Hematopoietic multipotent progenitor cell treated with erythropoietin and hydrocortisone succinate and interleukin-3 and kit ligand, for 17 days (in vitro differentiated cells): ENCODE results near the gene MAGOH.
"Not testable (repeated sequence)": the region's sequence is repeated elsewhere in the genome, so short reads cannot be mapped to it uniquely, and the experiment has no call there.

ENCODE experiments used
- DNase-seq: peaks from one replicate; pipeline ENCODE4 v3.0.0-alpha.2; 2015; ENCODE audit warnings: low spot score

Gene MAGOH

DNA sequence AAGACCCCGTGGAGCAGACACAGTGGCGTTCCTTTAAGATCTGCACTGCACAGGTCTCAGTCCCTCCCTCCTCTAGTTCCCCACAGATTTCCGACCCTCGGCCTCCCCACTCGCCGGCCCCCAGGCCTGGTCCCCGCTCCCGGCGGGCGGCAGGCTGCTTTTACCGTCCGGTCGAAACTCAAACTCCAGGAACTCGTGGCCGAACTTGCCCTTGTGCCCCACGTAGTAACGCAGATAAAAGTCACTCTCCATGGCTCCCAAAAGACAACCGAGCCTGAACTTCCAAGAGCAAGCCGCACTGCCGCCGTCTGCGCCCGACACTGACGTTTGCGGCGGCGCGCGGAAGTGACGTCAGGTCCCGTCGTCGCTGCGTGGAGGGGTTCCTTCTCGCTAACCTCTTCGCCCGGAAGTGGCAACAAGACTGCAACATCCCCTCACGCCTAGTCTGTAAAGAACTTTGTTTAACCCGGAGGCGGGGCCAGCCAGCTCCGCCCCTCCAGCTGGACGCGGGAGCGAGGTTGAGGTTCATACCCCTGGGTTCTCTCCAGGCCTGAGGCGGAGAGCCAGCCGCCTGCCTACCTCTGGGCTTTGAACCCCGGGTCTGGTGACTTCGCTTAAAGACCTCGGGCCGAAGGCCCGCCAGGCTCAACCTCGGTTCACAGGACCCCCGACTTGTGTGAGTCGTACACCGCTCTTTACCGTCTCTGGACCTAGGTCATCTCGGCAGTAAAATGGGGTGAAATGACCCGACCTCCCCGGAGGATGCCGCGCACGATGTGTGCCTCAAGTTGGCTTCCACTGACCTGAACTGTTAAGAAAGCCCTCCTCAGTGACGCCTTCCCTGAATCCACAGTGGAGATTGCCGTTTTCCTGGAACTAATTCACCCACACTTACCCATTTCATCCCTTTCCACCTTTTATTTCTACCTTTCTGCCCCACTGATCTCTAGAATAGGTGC, at the start of gene MAGOH:
TSS of gene MAGOH (minus strand) at position 322 of the 959 bp plus-strand sequence. CDS start at position 252, 70 bp downstream.
- DNase-seq: peak; percentile 89

DNA sequence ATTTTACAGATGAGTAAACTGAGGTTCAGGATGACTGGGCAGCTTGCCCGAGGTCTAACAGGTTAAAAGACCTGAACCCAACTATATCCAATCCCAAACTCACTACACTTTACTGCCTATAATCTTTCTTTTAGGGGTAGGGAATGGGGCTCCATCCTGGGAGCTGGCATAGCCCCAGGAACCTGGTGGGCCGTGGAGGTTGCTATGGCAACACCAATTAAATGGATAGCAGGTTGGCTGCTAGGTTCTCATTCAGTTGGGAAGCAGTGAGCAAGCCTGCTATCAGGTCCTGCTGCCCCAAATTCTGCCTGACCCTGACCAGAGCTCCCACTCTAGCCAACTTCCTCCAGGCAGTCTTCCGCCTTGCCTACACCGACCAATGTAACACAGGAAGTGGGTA, 48.6 kb upstream of the MAGOH start:
- DNase-seq: no peak

DNA sequence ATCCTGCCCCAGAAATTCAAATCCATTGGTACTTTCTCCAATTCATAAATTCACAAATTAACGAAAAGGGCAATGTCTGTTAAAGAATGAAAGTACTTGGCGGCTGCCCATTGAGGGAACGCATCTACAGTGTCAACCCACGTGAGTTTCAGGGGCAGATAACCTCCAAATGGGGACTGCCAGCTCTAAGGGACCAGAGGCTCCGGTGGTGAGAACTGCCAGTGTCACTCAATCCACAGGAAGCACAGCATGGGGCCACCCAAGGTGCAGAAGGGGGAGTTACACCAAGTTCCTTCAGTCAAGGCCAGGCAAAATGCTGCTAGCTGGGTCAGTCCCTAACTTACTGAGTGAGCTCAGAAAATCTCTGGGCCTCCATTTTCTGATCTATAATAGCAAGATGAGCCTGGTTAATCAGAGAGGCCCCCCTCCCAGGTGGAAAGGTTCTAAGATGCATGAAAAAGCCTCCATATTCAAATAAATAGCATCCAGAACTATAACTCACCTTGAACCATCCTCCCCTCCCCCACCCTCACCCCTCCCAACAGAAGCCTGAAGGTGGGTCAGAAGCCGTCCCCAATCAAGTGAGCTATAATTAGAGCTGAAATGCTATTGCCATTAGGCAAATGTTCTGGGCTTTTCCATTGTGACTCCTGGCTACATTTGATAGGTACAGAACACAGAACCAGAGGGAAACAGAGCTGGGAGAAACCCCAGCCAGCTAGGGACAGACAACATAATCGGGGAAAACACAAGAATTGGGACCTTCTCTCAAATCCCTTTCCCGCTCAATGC, 47.8 kb upstream of the MAGOH start:
- no peak for DNase-seq

DNA sequence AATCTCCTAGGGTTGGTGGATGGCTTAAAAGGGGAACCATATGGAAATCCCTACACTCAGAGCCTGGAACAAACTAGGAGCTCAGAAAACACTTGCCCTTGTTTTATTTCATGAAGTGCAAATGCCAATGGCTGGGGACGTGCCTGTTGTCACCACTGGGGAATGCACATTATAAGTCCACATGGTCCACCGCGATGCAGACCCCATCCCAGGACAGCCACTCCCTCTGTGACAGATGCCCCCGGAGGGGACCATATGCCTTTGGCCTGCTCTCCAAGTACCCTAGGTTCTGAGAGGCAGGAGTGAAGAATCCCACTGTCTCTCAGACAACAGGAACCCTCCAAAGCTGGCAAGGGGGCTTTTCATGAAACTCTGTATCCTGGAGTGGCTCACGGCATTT, 47.2 kb upstream of the MAGOH start:
- DNase-seq: no peak

DNA sequence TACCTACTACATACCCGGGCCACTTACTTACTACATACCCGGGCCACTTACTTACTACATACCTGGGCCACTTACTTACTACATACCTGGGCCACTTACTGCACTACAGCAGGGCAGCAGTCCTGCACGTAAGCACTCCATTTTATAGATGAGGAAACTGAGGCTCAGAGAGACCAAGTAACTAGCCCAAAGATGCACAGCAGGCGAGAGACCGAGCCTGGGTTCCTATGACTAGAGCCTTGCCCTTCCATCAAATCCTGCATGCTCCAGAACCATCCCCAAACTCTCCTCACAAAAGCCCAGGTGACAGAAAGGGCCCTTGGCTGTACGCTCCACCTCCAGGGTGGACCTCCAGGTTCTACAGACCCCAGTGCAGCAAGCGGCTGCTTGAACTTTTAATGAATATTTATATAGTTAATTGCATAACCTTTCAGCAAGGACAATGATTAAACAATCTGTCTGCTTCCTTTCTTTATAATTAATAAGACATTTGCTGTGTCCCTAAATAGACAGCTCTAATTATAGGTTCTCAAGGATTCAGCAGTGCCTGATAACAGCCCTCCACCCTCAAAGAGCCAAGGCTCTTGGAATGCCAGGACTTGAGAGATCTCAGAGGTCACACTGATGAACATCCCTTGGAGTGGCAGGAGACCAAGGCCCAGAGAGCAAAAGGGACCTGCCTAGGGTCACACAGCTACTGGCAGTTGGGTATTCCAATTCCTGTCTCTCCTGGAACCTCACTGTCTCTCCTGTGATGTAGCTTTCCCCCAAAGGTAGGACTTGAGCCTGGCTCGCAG, 46.1 kb upstream of the MAGOH start:
- no peak for DNase-seq

DNA sequence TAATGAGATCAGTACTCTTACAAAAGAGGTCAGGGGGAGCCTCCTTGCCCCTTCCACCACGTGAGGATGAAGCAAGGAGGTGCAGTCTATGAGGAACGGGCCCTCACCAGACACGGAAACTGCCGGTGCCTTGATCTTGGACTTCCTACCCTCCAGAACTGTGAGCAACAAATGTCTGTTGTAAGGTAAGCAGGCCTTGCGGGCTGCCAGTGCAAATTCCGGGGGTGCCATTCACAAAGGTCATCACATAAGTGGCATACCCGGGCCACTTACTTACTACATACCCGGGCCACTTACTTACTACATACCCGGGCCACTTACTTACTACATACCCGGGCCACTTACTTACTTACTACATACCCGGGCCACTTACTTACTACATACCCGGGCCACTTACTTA, 44.8 kb upstream of the MAGOH start:
- not testable (repeated sequence) for DNase-seq

DNA sequence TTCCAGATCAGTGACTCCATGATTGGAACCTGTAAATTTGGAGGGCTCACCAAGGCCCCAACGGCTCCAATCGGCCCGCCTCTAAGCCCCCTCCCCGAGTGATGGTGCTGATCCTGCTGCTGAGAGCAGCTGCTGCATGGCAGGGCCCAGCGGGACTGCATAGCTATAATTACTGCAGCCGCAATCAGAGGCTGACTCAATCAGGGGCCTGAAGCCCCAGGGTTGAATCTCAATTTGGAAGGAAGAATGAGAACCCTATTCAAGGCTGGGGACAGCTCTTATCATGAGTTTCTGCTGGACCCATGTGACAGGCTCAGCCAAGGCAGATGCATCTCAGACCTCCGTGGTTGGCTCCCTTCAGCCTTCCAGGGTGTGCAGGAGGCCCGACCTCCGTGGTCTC, 42.8 kb upstream of the MAGOH start:
- DNase-seq: no peak

DNA sequence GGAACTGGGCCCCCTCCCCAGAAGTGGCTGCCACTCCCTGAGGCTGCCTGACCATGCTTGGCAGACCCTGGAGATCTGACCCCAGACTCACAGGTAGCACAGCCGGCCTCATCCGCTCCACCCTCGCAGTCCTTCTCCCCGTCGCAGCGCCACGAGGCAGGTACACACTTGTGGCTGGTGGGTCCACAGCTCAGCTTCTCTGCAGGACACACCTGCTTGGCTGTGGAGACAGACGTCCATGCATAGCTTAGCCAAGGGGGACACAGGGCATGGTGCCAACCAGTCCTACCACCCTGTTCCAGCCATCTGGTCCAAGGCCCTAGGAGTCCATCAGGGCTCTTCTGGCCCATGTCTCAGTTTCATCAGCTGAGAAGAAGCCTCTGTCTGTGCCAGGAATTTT, 42.2 kb upstream of the MAGOH start:
- no peak for DNase-seq

DNA sequence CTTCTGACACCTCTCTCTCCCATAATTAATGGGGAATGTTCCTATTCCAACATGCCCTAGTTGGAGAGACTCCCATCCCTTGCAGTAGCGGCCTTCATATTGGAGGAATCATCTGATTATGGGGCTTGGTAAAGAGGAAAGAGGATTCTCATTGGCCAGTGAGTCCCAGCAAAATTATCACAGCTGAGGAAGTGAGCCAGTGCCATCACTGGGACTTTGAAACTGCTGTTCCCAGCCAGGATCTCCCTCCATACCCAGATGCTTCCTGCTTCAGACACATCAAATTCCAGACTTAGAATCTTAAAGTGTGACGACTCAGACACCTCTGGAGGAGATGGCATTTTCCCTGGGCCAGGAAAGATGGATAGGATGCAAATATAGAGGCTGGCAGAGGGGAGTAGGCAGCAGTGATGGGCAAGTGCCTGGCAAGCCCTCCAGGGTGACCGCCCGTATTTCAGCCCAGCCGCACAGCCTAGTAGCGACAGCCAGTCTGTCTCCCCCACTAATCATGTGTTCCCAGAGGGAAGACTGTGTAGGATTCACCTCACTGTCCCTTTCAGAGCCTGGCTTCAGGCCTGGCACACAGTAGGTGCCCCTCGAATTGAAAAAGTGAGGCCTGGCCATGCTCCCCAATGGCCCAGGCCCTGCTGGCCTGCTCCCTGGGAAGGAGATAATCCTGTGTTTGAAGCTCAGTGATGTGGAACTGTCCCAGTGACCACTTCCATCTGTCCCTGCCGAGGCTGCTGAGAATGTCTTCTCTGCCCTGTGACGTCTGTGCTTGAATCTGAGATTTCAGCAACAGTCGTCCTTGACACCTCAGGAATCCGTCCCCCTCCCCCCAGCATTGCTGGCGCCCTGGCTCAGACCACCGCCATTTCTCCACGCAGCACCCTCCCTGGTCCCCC, 41.2 kb upstream of the MAGOH start:
- DNase-seq: no peak

DNA sequence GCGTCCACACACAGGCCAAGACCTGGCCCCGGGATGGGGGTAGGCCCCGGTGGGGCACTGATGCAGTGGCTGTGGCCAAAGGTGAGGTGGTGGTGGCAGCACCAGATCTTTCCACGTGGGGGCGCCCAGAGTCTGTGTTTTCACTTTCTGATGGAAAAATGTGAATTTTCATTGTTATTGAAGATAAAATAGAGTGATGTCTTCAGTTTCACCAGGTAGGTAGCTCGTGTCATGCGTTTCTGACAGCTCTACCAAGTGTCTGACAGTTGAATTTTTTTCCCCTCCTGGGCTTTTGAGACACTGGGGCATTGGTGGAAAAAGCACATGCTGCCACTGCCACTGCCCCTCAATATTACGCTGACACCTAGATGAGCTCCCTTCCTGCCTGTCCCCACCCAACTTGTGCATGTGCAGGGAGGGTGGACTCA, 40.0 kb upstream of the MAGOH start:
- peak; percentile 50 for DNase-seq

DNA sequence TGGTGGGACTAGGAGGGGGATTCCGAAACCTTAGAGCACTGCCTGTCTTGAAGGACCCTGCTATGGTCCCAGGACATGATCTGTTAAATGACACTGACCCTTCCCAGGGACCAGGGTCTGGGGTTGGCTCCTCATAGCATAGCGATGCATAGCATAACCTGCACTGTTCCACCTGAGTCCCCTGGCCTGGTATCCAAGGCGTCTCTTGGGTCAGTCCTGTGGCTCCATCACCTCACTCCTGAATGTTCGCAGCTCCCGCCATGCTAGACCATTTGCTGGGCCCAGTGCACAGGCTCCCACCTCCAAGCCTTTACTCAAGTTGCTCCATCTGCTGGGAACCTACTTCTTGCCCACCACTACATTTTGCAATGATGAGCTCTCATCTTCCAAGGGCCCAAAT, 39.0 kb upstream of the MAGOH start:
- no peak for DNase-seq

DNA sequence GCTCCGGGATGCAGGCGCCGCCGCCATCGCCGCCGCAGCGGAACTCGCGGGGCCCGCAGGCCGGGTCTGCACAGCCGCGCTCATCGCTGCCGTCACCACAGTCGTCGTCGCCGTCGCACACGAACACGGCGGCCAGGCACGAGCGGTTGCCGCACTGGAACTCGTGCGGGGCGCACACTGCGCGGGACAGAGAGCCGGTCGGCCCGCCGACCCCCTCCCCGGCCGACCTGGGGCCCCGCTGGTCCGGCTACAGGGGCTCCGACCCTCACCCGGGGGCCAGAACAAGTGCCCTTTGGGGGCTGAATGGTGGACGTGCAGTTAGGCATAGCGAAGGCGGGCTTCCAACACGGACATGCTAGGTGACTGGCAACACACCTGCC, 38.6 kb upstream of the MAGOH start:
- no peak for DNase-seq

DNA sequence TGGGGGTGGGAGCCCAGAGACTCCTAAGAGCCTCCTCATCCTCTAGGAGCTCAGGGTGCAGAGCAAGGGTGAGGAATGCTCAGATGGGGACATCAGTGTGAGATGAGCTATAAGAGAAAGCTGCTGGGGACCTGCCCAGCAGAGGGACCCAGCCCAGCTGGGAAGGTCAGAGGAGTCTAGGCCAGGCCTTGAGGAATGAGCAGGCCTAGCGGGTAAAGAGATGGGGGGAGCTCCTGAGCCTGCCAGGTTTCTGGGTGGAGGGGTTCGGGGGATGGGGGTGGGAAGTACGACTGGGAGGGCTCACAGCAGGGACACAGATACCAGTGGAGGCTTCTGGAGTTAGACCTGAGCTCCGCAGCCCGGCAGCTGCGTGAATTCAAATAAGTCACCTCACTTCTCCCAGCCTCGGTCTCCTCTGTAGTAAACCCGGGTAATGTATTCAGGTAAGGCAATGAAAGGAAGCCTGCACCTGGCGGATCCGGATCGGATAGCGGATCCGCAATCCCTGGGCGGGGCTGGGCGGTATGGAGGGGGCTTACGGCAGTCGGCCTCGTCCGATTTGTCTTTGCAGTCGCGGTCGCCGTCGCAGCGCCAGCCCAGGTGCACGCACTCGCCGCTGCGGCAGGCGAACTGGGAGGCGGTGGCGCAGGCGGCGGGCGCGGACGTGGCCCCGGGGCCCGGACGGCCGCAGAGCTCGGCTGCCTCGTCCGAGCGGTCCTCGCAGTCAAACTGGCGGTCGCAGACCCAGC, 38.0 kb upstream of the MAGOH start:
- DNase-seq: no peak

DNA sequence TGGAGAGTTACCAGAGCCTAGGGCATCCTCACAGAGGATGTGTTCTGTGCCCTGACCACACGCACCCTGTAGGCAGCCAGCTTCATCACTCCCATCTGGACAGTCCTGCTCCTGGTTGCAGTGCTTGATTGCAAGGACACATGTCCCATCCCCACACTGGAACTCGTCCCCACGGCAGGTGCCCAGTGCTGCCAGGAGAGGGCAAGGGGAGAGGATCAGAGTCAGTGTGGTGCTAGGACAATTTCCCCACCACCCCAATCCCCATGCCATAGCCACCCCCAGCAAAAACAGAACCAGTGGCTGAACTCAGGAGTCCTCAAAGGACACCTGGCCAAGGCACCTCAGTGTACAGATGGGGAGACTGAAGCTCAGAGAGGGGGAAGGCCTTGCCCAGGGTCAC, 37.2 kb upstream of the MAGOH start:
- DNase-seq: no peak

DNA sequence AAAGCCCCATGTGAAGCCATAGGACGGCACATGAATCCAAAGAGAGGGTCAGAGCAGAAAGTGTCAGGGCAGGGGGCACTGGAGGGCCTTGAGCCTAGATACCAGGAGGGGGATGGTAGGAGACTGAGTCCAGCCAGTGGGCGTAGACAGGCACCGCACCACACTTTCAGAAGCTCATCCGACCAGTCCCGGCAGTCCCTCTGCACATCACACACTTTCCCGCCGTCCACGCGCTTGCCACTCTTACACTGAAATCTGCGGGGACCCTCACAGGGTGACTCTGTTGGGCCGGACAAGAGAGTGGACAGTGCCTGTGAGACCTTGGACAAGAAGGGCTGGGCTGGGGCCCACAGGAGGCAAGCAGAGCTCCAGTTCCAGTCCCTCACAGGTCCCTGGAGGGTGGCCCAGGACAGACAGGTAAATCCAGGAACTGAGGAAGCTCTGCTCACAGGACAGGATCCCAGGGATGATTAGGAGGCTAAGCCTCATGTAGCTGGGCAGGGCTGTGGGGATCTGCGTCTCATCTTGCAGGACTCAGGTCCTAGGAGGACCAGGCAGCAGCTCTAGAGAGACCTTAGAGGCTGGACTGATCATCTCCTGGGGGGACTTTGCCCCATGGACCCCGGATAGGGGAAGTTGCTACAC, 36.3 kb upstream of the MAGOH start:
- DNase-seq: no peak

DNA sequence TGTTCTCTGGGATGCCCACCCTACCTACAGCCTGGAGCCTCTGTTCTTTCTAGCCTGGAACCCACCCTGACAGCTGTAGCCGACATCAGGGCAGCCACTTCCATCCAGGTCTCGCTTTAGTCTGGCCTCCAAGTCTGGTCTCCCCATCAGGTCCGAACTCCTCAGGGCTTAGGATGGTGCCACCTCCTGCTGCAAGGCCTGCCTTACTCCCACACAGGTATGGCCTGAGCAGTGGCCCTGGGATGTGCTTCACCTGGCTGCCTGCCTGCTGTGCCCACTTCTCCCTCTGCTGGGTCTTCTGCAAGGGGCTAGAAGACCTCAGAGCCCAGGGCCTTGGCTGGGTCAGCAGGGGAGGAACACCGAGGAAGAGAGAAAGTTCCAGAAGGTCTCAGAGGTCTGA, 35.7 kb upstream of the MAGOH start:
- no peak for DNase-seq

DNA sequence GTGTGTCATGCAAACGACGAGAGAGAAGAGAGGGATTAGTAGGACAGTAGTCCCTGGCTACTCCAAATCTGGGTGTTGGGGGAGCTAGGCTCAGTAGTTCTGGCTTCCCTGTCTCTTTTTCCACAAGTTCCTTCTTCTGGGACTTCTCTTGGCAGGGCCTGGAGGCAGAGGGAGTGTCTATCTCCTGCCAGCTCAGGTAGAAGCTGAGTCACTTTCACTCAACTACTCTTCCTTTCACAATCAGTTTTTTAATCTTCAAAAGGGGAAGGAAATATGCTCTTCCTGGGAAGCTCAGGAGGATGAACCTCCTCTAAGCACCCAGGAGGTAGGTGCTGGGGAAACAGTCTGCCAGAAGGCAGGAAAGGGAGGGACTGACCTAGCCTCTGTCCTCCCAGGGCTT, 35.2 kb upstream of the MAGOH start:
- DNase-seq: no peak

DNA sequence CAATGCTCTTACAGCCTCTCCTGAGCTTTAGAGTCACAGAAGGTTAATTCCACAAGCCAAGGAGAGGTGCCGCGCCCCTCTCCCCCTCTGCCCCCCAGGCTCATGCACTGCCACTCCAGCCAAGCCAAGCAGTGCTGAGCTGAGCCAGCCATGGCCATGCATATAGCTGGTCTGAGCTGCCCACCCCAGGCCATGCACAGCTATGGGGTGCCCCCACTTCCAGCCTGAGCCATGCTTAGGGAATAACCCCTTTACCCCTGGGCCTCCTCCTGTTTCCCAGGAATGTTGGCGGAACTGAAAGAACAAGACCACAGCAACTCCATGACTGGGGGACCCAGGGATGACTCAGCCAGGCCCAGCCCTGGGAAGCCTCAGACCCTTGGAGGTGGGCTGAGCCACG, 34.0 kb upstream of the MAGOH start:
- DNase-seq: no peak

DNA sequence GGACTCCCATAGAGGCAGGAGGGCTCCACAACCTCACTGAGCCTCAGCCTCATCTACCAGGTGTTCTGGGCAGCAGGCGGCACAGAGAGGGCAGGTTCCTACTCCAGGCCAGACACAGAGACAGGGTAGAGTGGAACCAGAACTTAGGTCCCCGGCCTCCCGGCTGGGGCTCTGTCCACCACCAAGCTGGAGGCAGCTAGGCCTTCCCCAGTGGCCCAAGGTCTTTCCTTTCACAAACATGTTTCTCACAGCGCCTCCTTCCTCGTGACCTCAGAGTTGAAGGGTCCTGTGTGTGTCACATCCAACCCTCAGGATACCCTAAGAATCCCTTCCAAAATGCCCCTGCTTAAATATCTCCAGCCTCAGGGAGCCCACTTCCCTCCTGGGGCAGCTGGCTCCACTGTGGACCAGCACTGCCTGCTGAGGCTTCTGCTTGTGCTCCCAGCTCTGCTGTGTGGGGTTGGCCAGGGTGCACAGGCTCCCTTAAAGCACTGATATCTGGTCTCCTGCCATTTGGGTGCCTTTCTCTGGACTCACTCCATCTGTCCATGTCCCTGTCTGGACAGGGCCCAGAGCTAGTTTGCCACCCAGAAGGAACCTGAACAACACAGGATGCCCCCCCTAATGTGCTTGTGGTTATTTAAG, 33.2 kb upstream of the MAGOH start:
- DNase-seq: no peak

DNA sequence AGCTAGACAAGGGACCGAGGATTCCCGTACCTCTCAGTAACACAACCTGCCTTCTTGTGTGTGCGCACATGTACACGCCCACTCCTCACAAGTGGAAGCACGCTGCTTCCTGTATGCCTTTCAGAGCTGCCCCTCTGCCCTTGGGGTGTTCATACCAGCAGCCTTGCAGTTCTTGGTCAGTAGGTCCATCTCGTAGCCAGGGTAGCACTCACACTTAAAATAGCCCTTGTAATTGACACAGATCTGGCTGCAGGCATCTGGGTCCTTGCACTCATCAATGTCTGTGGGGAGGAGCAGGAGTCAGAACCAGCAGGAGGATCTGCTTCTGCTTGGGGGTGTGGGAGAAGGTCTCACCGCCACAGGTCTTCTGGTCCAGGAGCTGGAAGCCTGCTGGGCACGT, 32.6 kb upstream of the MAGOH start:
- DNase-seq: no peak
